GM12878 (cell line): Measurements from ENCODE around the gene SUN5. TPM values are rescaled to one million over a fixed set of nuclear protein-coding genes. Genes with fewer than 3 reads are reported as not detected.
"Not testable (repeated sequence)": the region's sequence is repeated elsewhere in the genome, so short reads cannot be mapped to it uniquely, and the experiment has no call there.

Experiments used
- ATAC-seq: fragments of 200-7000 bp; cut with Tn5 transposase; 3 replicates; pipeline ENCODE4 v1.9.1; 2020; ENCODE audit warnings: mild to moderate bottlenecking, moderate library complexity
- BruUV-seq: library from RNA; stranded (reverse); fragments of 400-500 nt; replicated peaks from 2 replicates; lab custom pipeline; 2021; lab: Mats Ljungman, UMichigan
- CTCF ChIA-PET: fragments of 300-600 bp; sonication (Branson Sonifier 250); formaldehyde crosslinking; extraction: SDS; loops from one replicate; lab custom pipeline; 2021; ENCODE audit warnings: inconsistent platforms; lab: Yijun Ruan, JAX
- POLR2A ChIA-PET: fragments of 350-600 bp; formaldehyde crosslinking; extraction: SDS; loops from one replicate; lab custom pipeline; 2021; ENCODE audit warnings: inconsistent platforms; lab: Charles Lee
- RAD21 ChIA-PET: fragments of 300-600 bp; sonication (Branson Sonifier 250); formaldehyde crosslinking; loops from one replicate; lab custom pipeline; 2023; ENCODE audit warnings: antibody characterized with exemption; ENCODE audit not compliant: unreplicated experiment; lab: Charles Lee
- SMC1A ChIA-PET: fragments of 300-600 bp; sonication (Branson Sonifier 250); formaldehyde crosslinking; loops from one replicate; lab custom pipeline; 2023; ENCODE audit not compliant: unreplicated experiment, uncharacterized antibody; lab: Charles Lee
- DNase-seq: peaks from one replicate; pipeline ENCODE4 v3.0.0-alpha.2; 2011; ENCODE audit warnings: low read depth, low spot score
- FAIRE-seq: peaks from 3 replicates; lab custom pipeline; 2011; peaks lifted over from hg19 to GRCh38; lab: Jason Lieb, UNC
- H2AFZ ChIP-seq: 2 replicates; pipeline ENCODE4 v1.6.0; 2011; ENCODE audit warnings: low read depth, low read length, control low read depth; ENCODE audit not compliant: control insufficient read depth
- H3K27ac ChIP-seq: 2 replicates; pipeline ENCODE4 v1.5.1; 2011; ENCODE audit warnings: control low read depth; ENCODE audit not compliant: control insufficient read depth, insufficient read depth
- H3K27me3 ChIP-seq, 2 experiments: replicated peaks in 1 of 2; 2 replicates each; pipeline versions ENCODE4 v1.6.0 to v1.6.1; 2011; ENCODE audit warnings: low read length in 1 of 2; ENCODE audit not compliant: control insufficient read depth in 2 of 2, insufficient read depth in 2 of 2
- H3K36me3 ChIP-seq, 2 experiments: 2 replicates each; pipeline ENCODE4 v1.5.1; 2011; ENCODE audit warnings: low read length in 1 of 2; ENCODE audit not compliant: control insufficient read depth in 2 of 2, insufficient read depth in 2 of 2
- H3K4me1 ChIP-seq: 2 replicates; pipeline ENCODE4 v1.6.1; 2011; ENCODE audit warnings: mild to moderate bottlenecking, low read length, moderate library complexity, mixed read lengths; ENCODE audit not compliant: control insufficient read depth, insufficient read depth
- H3K4me2 ChIP-seq: 2 replicates; pipeline ENCODE4 v1.6.0; 2011; ENCODE audit warnings: control low read depth; ENCODE audit not compliant: control insufficient read depth, insufficient read depth
- H3K4me3 ChIP-seq: fragments of 200-600 bp; sonication (generic); 2 replicates; pipeline ENCODE4 v1.5.1; 2016
- H3K79me2 ChIP-seq: 2 replicates; pipeline ENCODE4 v1.6.0; 2011; ENCODE audit warnings: low read length; ENCODE audit not compliant: control insufficient read depth, insufficient read depth
- H3K9ac ChIP-seq: 2 replicates; pipeline ENCODE4 v1.8.0; 2011; ENCODE audit warnings: low read length, control low read depth, mixed read lengths; ENCODE audit not compliant: control insufficient read depth, insufficient read depth
- H3K9me3 ChIP-seq: replicated peaks from 3 replicates; pipeline ENCODE4 v1.5.1; 2011; ENCODE audit warnings: mild to moderate bottlenecking, low read length; ENCODE audit not compliant: control insufficient read depth, insufficient read depth
- H4K20me1 ChIP-seq: 2 replicates; pipeline ENCODE4 v1.6.0; 2011; ENCODE audit not compliant: control insufficient read depth, insufficient read depth
- RELA ChIP-seq: fragments of 450-650 bp; IDR thresholded peaks from 2 replicates; pipeline ENCODE4 v1.8.0; 2014; ENCODE audit warnings: borderline replicate concordance; ENCODE audit not compliant: partially characterized antibody
- SIN3A ChIP-seq: IDR thresholded peaks from 2 replicates; pipeline ENCODE4 v1.6.1; 2012; ENCODE audit warnings: low read depth, low read length, improper control_type of control experiment
- WGBS: methylation state at CpG from one replicate; pipeline ENCODE4 v1.1.6; 2016; ENCODE audit warnings: low lambda C conversion rate; ENCODE audit not compliant: insufficient replicate concordance, insufficient coverage; ENCODE audit errors: missing lambda C conversion rate; 5-methylcytosine and 5-hydroxymethylcytosine counted together
- in situ Hi-C: fragments of 300-500 bp; cut with MboI; formaldehyde crosslinking; loops from 9 replicates; pipeline ENCODE4 v1.14.3; 2018; ENCODE audit warnings: mixed read lengths
- intact Hi-C: fragments of 100-400 bp; cut with micrococcal nuclease; formaldehyde crosslinking; loops from one replicate; pipeline ENCODE4 v1.14.2; 2022; ENCODE audit not compliant: unreplicated experiment
- polyA plus RNA-seq, 11 experiments: library from polyadenylated mRNA; depleted of rRNA in 4 of 11; unstranded in 6 of 11; stranded (reverse) in 5 of 11; fragments of >200 nt; fragmentation: Nextera tagmentation in 4 of 11; fragmentation: Illumina TruSeq in 1 of 11; extraction: Ambion mirVana in 4 of 11; extraction: Trizol in 1 of 11; gene quantifications; 1 replicate in 1 of 11; 2 replicates in 10 of 11; pipeline versions ENCODE4 v1.2.1 to v1.2.3, GENCODE V29; 2011 to 2016; ENCODE audit warnings: inconsistent platforms in 2 of 11, missing spikeins in 2 of 11, low read depth in 1 of 11
- total RNA-seq, 4 experiments: library from RNA; depleted of rRNA in 3 of 4; stranded (reverse); fragments of >200 nt in 3 of 4; fragmentation: Illumina TruSeq in 1 of 4; extraction: Trizol in 1 of 4; gene quantifications; 2 replicates each; pipeline versions ENCODE4 v1.2.1 to v1.2.3, GENCODE V29; 2013 to 2021
- TF ChIP-seq, protein P1 (sequence below): IDR thresholded peaks from 2 replicates; pipeline ENCODE4 v1.6.1; 2012; ENCODE audit warnings: improper control_type of control experiment, low read depth, low read length; ENCODE audit not compliant: insufficient replicate concordance

SUN5 gene
- total and polyA plus RNA-seq, 10 of the 15 experiments (the other 5 are each of a cell fraction or from before 2014, with no cell fraction given), result not detected

DNA sequence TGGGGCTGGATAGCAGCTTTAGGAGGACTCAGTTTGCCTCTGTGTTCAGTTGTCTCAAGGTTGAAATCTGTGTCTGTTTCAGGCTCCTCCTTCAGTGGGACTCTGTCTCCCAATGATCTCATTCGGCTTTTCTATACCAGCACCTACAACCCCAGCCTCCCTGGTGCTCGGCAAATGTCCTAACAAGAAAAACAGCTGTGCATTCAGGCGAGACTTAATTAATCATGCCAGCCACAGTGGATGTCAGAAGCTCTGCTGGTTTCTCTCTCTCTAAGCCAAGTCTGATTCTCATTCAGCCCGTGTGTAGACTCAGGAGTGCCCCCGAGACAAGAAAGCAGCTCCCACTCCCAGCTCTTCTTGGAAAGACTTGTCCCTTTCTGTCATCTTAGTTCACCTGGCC is 46.8 kb downstream of the SUN5 start:
- ChIA-PET SMC1A (no interaction called here), POLR2A (interaction anchor here (0.5 kb wide), 1 partner anchor 530 kb away, joined by 3 read pairs; no protein-coding TSS in a partner anchor)

DNA sequence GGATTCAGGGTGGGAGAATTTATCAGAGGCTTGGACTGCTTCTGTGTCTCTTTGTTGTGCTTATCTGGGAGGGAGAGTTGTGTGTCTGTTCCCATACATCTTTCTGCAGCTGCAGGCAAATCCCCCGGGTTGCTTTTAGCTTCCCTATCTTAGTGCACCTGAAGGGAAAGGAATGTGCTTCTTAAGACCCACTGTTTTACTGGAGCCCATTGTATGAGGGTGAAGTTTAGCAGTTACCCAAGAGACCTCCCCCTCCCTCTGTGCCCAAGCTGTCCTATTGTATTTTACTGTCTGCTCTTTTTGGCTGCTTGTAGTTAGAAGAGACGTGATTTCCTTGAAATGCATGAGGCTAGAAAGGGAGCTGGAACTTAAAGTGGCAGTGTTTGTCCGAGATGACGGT is 53.7 kb downstream of the SUN5 start:
- H3K4me1 ChIP-seq, DNase-seq, H3K36me3 ChIP-seq, ATAC-seq, H4K20me1 ChIP-seq, H3K9ac ChIP-seq, intact Hi-C loops, CTCF ChIA-PET, H3K4me2 ChIP-seq, in situ Hi-C loops, RAD21 ChIA-PET, FAIRE-seq, H3K27ac ChIP-seq, BruUV-seq, H3K79me2 ChIP-seq, H3K27me3 ChIP-seq, H3K9me3 ChIP-seq, H2AFZ ChIP-seq, H3K4me3 ChIP-seq, POLR2A ChIA-PET: not testable (repeated sequence)
- 40% methylated on average over 4 of the region's 4 CpGs for WGBS
- SMC1A ChIA-PET, result interaction anchor here (1.3 kb wide), 1 partner anchor 161 kb away, joined by 4 read pairs; no protein-coding TSS in a partner anchor

More for the DNA sequence above, 46.8 kb downstream of the SUN5 start:
- H3K27ac ChIP-seq, result no peak overlapping the region
- TF ChIP-seq RELA (no peak), SIN3A (no peak)
- TF ChIP-seq, protein P1, sequence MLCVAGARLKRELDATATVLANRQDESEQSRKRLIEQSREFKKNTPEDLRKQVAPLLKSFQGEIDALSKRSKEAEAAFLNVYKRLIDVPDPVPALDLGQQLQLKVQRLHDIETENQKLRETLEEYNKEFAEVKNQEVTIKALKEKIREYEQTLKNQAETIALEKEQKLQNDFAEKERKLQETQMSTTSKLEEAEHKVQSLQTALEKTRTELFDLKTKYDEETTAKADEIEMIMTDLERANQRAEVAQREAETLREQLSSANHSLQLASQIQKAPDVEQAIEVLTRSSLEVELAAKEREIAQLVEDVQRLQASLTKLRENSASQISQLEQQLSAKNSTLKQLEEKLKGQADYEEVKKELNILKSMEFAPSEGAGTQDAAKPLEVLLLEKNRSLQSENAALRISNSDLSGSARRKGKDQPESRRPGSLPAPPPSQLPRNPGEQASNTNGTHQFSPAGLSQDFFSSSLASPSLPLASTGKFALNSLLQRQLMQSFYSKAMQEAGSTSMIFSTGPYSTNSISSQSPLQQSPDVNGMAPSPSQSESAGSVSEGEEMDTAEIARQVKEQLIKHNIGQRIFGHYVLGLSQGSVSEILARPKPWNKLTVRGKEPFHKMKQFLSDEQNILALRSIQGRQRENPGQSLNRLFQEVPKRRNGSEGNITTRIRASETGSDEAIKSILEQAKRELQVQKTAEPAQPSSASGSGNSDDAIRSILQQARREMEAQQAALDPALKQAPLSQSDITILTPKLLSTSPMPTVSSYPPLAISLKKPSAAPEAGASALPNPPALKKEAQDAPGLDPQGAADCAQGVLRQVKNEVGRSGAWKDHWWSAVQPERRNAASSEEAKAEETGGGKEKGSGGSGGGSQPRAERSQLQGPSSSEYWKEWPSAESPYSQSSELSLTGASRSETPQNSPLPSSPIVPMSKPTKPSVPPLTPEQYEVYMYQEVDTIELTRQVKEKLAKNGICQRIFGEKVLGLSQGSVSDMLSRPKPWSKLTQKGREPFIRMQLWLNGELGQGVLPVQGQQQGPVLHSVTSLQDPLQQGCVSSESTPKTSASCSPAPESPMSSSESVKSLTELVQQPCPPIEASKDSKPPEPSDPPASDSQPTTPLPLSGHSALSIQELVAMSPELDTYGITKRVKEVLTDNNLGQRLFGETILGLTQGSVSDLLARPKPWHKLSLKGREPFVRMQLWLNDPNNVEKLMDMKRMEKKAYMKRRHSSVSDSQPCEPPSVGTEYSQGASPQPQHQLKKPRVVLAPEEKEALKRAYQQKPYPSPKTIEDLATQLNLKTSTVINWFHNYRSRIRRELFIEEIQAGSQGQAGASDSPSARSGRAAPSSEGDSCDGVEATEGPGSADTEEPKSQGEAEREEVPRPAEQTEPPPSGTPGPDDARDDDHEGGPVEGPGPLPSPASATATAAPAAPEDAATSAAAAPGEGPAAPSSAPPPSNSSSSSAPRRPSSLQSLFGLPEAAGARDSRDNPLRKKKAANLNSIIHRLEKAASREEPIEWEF, result no peak
- FAIRE-seq, result no peak
- BruUV-seq, result no TSS peak
- H2AFZ ChIP-seq, result no peak overlapping the region
- no peak for ATAC-seq
- H4K20me1 ChIP-seq, result no peaks in the 10 kb centered on the region
- no peak overlapping the region for H3K4me3 ChIP-seq
- no peak for DNase-seq
- intact Hi-C loops, result no loop called here
- no peaks in the 10 kb centered on the region for H3K36me3 ChIP-seq
- no peaks in the 10 kb centered on the region for H3K4me1 ChIP-seq
- H3K9ac ChIP-seq, result no peak overlapping the region
- H3K79me2 ChIP-seq, result no peaks in the 10 kb centered on the region
- ChIA-PET CTCF (interaction anchor here (0.9 kb wide), 1 partner anchor 12 kb away, joined by 3 read pairs; no protein-coding TSS in a partner anchor), RAD21 (no interaction called here)
- 60% methylated on average over 5 of the region's 5 CpGs for WGBS
- no peak overlapping the region for H3K4me2 ChIP-seq
- no peaks in the 10 kb centered on the region for H3K27me3 ChIP-seq
- in situ Hi-C loops, result no loop called here
- H3K9me3 ChIP-seq, result no peaks in the 10 kb centered on the region; the same call in 2 of the 3 replicates
